Activated CD4-positive, alpha-beta T cell treated with anti-CD3 and anti-CD28 coated beads, Interleukin-2, Interleukin-4, amounts not matched to agents 100 ng/mL and 50 ng/mL, durations not matched to agents 16 hours and 8 hours (primary cell): ENCODE measurements around the gene ACOT7.
"Not testable (repeated sequence)": the region's sequence is repeated elsewhere in the genome, so short reads cannot be mapped to it uniquely, and the experiment has no call there.

ENCODE experiments used
- DNase-seq: peaks from one replicate; pipeline ENCODE4 v3.0.0-alpha.2; 2020; ENCODE audit warnings: low spot score

The ACOT7 gene

GRCh38 chr1:6396998-6397397, 3.4 kb upstream of the ACOT7 start:
- DNase-seq, result no peak

GRCh38 chr1:6395781-6396244, 2.2 kb upstream of the ACOT7 start:
- DNase-seq, result not testable (repeated sequence)

- not testable (repeated sequence) for DNase-seq
Observed at GRCh38 chr1:6395130-6395529, 1.6 kb upstream of the ACOT7 start.

- no peak for DNase-seq
Observed at GRCh38 chr1:6392809-6393399, 663 bp downstream of the ACOT7 start.

- peak; percentile 12 for DNase-seq
Observed at GRCh38 chr1:6391951-6392808, 1.4 kb downstream of the ACOT7 start.

- no peak for DNase-seq
Observed at GRCh38 chr1:6389971-6390370, 3.6 kb downstream of the ACOT7 start.

GRCh38 chr1:6386371-6386949, 7.1 kb downstream of the ACOT7 start:
- DNase-seq, result no peak

- no peak for DNase-seq
Observed at GRCh38 chr1:6385488-6386191, 7.9 kb downstream of the ACOT7 start.

GRCh38 chr1:6384962-6385361, 8.6 kb downstream of the ACOT7 start:
- no peak for DNase-seq

- DNase-seq, result no peak
Observed at GRCh38 chr1:6384135-6384534, 9.4 kb downstream of the ACOT7 start.

- no peak for DNase-seq
Observed at GRCh38 chr1:6380037-6380436, 13.5 kb downstream of the ACOT7 start.

GRCh38 chr1:6378096-6378746, 15.3 kb downstream of the ACOT7 start:
- DNase-seq, result no peak

- DNase-seq, result no peak
Observed at GRCh38 chr1:6373961-6374720, 19.4 kb downstream of the ACOT7 start.

GRCh38 chr1:6372236-6372635, 21.3 kb downstream of the ACOT7 start:
- not testable (repeated sequence) for DNase-seq

- DNase-seq, result no peak
Observed at GRCh38 chr1:6370006-6370405, 23.6 kb downstream of the ACOT7 start.

GRCh38 chr1:6367381-6368012, 26.1 kb downstream of the ACOT7 start:
- no peak for DNase-seq

- DNase-seq, result no peak
Observed at GRCh38 chr1:6365047-6365446, 28.5 kb downstream of the ACOT7 start.

GRCh38 chr1:6363085-6363884, 30.3 kb downstream of the ACOT7 start:
- peak; percentile 30 for DNase-seq

GRCh38 chr1:6361124-6361775, 32.3 kb downstream of the ACOT7 start:
- DNase-seq, result no peak
